Measurements from ENCODE around the gene CAMTA2. TPM values are rescaled to one million over a fixed set of nuclear protein-coding genes. Genes with fewer than 3 reads are reported as not detected.

The CAMTA2 gene
- total RNA-seq, 2 experiments from 2014 or later, result 101 to 109 TPM

GRCh38 chr17:5027299-5027698 lies 39.8 kb upstream of the CAMTA2 start:
- Mint-ChIP-seq H3K27me3 (no peaks in the 10 kb centered on the region), H3K4me3 (no peak overlapping the region), H3K27ac (no peak overlapping the region), H3K9me3 (no peaks in the 10 kb centered on the region), H3K36me3 (peaks cover 4% of the 10 kb centered on the region), H3K4me1 (ENCODE audit: low read depth) (peaks cover 16% of the 10 kb centered on the region)
- intact Hi-C loops (cut with micrococcal nuclease), result no loop called here
- DNase-seq, result no peak
- POLR2A ChIA-PET, result no interaction called here
- CTCF ChIA-PET, result interaction anchor here (1.3 to 7.9 kb wide), 2 partner anchors 30 to 35 kb away, joined by 4 to 74 read pairs; partner anchors contain the start of genes INCA1 and KIF1C

- no peak overlapping the region for H3K27ac Mint-ChIP-seq
- intact Hi-C loops (cut with micrococcal nuclease), result no loop called here
- H3K36me3 Mint-ChIP-seq, result peaks cover 13% of the 10 kb centered on the region
- no peak for DNase-seq
- H3K27me3 Mint-ChIP-seq, result no peaks in the 10 kb centered on the region
- H3K4me1 Mint-ChIP-seq (ENCODE audit: low read depth), result no peaks in the 10 kb centered on the region
- H3K9me3 Mint-ChIP-seq, result no peaks in the 10 kb centered on the region
- CTCF ChIA-PET, result interaction anchor here (0.6 kb wide), 1 partner anchor 1204 kb away, joined by 5 read pairs; no protein-coding TSS in a partner anchor
- POLR2A ChIA-PET, result no interaction called here
- H3K4me3 Mint-ChIP-seq, result no peak overlapping the region
These were observed 37.1 kb upstream of the CAMTA2 start for GRCh38 chr17:5024604-5025003.

- intact Hi-C loops (cut with micrococcal nuclease), result no loop called here
- Mint-ChIP-seq H3K9me3 (no peaks in the 10 kb centered on the region), H3K36me3 (peaks cover 15% of the 10 kb centered on the region), H3K4me3 (no peak overlapping the region), H3K27ac (no peak overlapping the region), H3K27me3 (no peaks in the 10 kb centered on the region), H3K4me1 (ENCODE audit: low read depth) (peaks cover 7% of the 10 kb centered on the region)
- DNase-seq, result no peak
- CTCF ChIA-PET, result interaction anchor here (1.0 to 1.4 kb wide), 2 partner anchors 38 to 39 kb away, joined by 5 read pairs; no protein-coding TSS in a partner anchor
- POLR2A ChIA-PET, result no interaction called here
These were observed 36.2 kb upstream of the CAMTA2 start for GRCh38 chr17:5023588-5024147.

- Mint-ChIP-seq H3K27me3 (no peaks in the 10 kb centered on the region), H3K9me3 (no peaks in the 10 kb centered on the region), H3K36me3 (peaks cover 15% of the 10 kb centered on the region), H3K4me3 (no peak overlapping the region), H3K27ac (no peak overlapping the region), H3K4me1 (ENCODE audit: low read depth) (peaks cover 7% of the 10 kb centered on the region)
- intact Hi-C loops (cut with micrococcal nuclease), result no loop called here
- ChIA-PET CTCF (interaction anchor here (1.0 to 1.4 kb wide), 2 partner anchors 39 to 41 kb away, joined by 5 read pairs; no protein-coding TSS in a partner anchor), POLR2A (no interaction called here)
- DNase-seq, result no peak
These were observed 34.8 kb upstream of the CAMTA2 start for GRCh38 chr17:5022171-5022711.

- Mint-ChIP-seq H3K4me3 (no peak overlapping the region), H3K36me3 (peaks cover 19% of the 10 kb centered on the region)
- POLR2A ChIA-PET, result no interaction called here
These were observed 33.1 kb upstream of the CAMTA2 start for GRCh38 chr17:5020502-5021023.

GRCh38 chr17:5019475-5019956 lies 32.0 kb upstream of the CAMTA2 start:
- Mint-ChIP-seq H3K9me3 (no peaks in the 10 kb centered on the region), H3K36me3 (peaks cover 20% of the 10 kb centered on the region), H3K27me3 (no peaks in the 10 kb centered on the region), H3K4me3 (no peak overlapping the region), H3K27ac (peak overlapping the region; percentile 16), H3K4me1 (ENCODE audit: low read depth) (peaks cover 7% of the 10 kb centered on the region)
- intact Hi-C loops (cut with micrococcal nuclease), result no loop called here
- CTCF ChIA-PET, result interaction anchor here (0.7 to 1.3 kb wide), 8 partner anchors 11 to 118 kb away, joined by 3 to 4 read pairs (median 3); no protein-coding TSS in a partner anchor
- peak; percentile 65 for DNase-seq
- POLR2A ChIA-PET, result interaction anchor here (1.2 kb wide), 2 partner anchors 11 to 22 kb away, joined by 3 to 4 read pairs; partner anchors contain the start of genes INCA1 and KIF1C

More at GRCh38 chr17:5020502-5021023, 33.1 kb upstream of the CAMTA2 start:
- no peak overlapping the region for H3K27ac Mint-ChIP-seq
- no peaks in the 10 kb centered on the region for H3K27me3 Mint-ChIP-seq
- CTCF ChIA-PET, result interaction anchor here (1.1 kb wide), 1 partner anchor 10 kb away, joined by 3 read pairs; no protein-coding TSS in a partner anchor
- no peak for DNase-seq
- no peaks in the 10 kb centered on the region for H3K9me3 Mint-ChIP-seq
- peaks cover 7% of the 10 kb centered on the region for H3K4me1 Mint-ChIP-seq (ENCODE audit: low read depth)
- intact Hi-C loops (cut with micrococcal nuclease), result no loop called here

- H3K4me1 Mint-ChIP-seq (ENCODE audit: low read depth), result peaks cover 25% of the 10 kb centered on the region
- no peak overlapping the region for H3K4me3 Mint-ChIP-seq
- CTCF ChIA-PET, result no interaction called here
- no peak for DNase-seq
- H3K9me3 Mint-ChIP-seq, result no peaks in the 10 kb centered on the region
- POLR2A ChIA-PET, result no interaction called here
- H3K27ac Mint-ChIP-seq, result no peak overlapping the region
- intact Hi-C loops (cut with micrococcal nuclease), result no loop called here
- H3K27me3 Mint-ChIP-seq, result no peaks in the 10 kb centered on the region
- peaks cover 22% of the 10 kb centered on the region for H3K36me3 Mint-ChIP-seq
These were observed 26.9 kb upstream of the CAMTA2 start for GRCh38 chr17:5014357-5014756.

GRCh38 chr17:5011928-5012327 lies 24.5 kb upstream of the CAMTA2 start:
- ChIA-PET POLR2A (no interaction called here), CTCF (interaction anchor here (1.5 kb wide), 2 partner anchors 31 to 50 kb away, joined by 3 to 4 read pairs; no protein-coding TSS in a partner anchor)
- Mint-ChIP-seq H3K36me3 (peaks cover 36% of the 10 kb centered on the region), H3K27ac (peak overlapping the region; percentile 74), H3K4me3 (no peak overlapping the region), H3K9me3 (no peaks in the 10 kb centered on the region), H3K4me1 (ENCODE audit: low read depth) (peaks cover 20% of the 10 kb centered on the region), H3K27me3 (no peaks in the 10 kb centered on the region)
- peak; percentile 80 for DNase-seq
- intact Hi-C loops (cut with micrococcal nuclease), result no loop called here

GRCh38 chr17:5003214-5003867 lies 15.9 kb upstream of the CAMTA2 start:
- Mint-ChIP-seq H3K4me3 (no peak overlapping the region), H3K27ac (no peak overlapping the region), H3K36me3 (peaks cover 51% of the 10 kb centered on the region), H3K9me3 (no peaks in the 10 kb centered on the region), H3K4me1 (ENCODE audit: low read depth) (peaks cover 12% of the 10 kb centered on the region), H3K27me3 (no peaks in the 10 kb centered on the region)
- ChIA-PET CTCF (no interaction called here), POLR2A (no interaction called here)
- no peak for DNase-seq
- intact Hi-C loops (cut with micrococcal nuclease), result no loop called here

- H3K4me3 Mint-ChIP-seq, result no peak overlapping the region
- no peak overlapping the region for H3K27ac Mint-ChIP-seq
- ChIA-PET POLR2A (no interaction called here), CTCF (interaction anchor here (0.9 kb wide), 1 partner anchor 93 kb away, joined by 3 read pairs; no protein-coding TSS in a partner anchor)
- H3K4me1 Mint-ChIP-seq (ENCODE audit: low read depth), result peaks cover 12% of the 10 kb centered on the region
- no peak for DNase-seq
- H3K36me3 Mint-ChIP-seq, result peaks cover 42% of the 10 kb centered on the region
- no peaks in the 10 kb centered on the region for H3K9me3 Mint-ChIP-seq
- intact Hi-C loops (cut with micrococcal nuclease), result no loop called here
- H3K27me3 Mint-ChIP-seq, result no peaks in the 10 kb centered on the region
These were observed 14.8 kb upstream of the CAMTA2 start for GRCh38 chr17:5002121-5002788.

GRCh38 chr17:5000237-5000639 lies 12.8 kb upstream of the CAMTA2 start:
- no peaks in the 10 kb centered on the region for H3K27me3 Mint-ChIP-seq
- H3K27ac Mint-ChIP-seq, result no peak overlapping the region
- peaks cover 17% of the 10 kb centered on the region for H3K4me1 Mint-ChIP-seq (ENCODE audit: low read depth)
- H3K36me3 Mint-ChIP-seq, result peaks cover 31% of the 10 kb centered on the region
- no peaks in the 10 kb centered on the region for H3K9me3 Mint-ChIP-seq
- ChIA-PET POLR2A (no interaction called here), CTCF (interaction anchor here (1.4 kb wide), 1 partner anchor 91 kb away, joined by 4 read pairs; no protein-coding TSS in a partner anchor)
- intact Hi-C loops (cut with micrococcal nuclease), result no loop called here
- DNase-seq, result no peak
- no peak overlapping the region for H3K4me3 Mint-ChIP-seq

Measured in activated CD4-positive, alpha-beta memory T cell treated with anti-CD3 and anti-CD28 coated beads for 36 hours (primary cell).